Fibroblast of lung (primary cell): ENCODE measurements around the gene VWC2L.

Source experiments
- CTCF ChIP-seq, 2 donors: IDR thresholded peaks in 1 of 2; conservative IDR thresholded peaks in 1 of 2; 1 replicate in 1 of 2; 2 replicates in 1 of 2; pipeline ENCODE4 v1.5.1; 2011 to 2012; ENCODE audit warnings: low read length in 2 of 2, control low read depth in 1 of 2, inconsistent platforms in 1 of 2, low read depth in 1 of 2, mild to moderate bottlenecking in 1 of 2
- EZH2 ChIP-seq: IDR thresholded peaks from 2 replicates; pipeline ENCODE4 v1.5.1; 2012; ENCODE audit warnings: low read length, control low read depth, mild to moderate bottlenecking; ENCODE audit errors: missing control alignments

GRCh38 chr2:214376618-214377285 is 34.1 kb upstream of the VWC2L start:
- TF ChIP-seq CTCF (conservative IDR thresholded peaks at IDR 0.05 in 1 of 2, IDR thresholded peaks at IDR 0.05 in 1 of 2; ENCODE audit: low read depth in 1 of 2, low read length in 2 of 2) (no peak), EZH2 (no peak)
